ENCODE measurements around the gene FMNL1. TPM values are rescaled to one million over a fixed set of nuclear protein-coding genes. Genes with fewer than 3 reads are reported as not detected.

The FMNL1 gene
- total and polyA plus RNA-seq, 4 donors: 1.5 to 7.4 (median 4.8) TPM

- TF ChIP-seq MAX (IDR thresholded peaks at IDR 0.05) (no peak), FOXA1 (IDR thresholded peaks at IDR 0.05) (no peak), HNF4G (IDR thresholded peaks at IDR 0.05) (no peak)
- WGBS: 80% methylated on average over 18 of the region's 18 CpGs
- Histone ChIP-seq H3K9ac (ENCODE audit: low read depth in 1 of 2, low read length in 2 of 2) (no peak overlapping the region), H3K9me3 (ENCODE audit: control insufficient read depth in 4 of 4, low read length in 3 of 4) (no peaks in the 10 kb centered on the region), H3K27ac (ENCODE audit: low read depth in 1 of 2, low read length in 2 of 2) (no peak overlapping the region), H3K27me3 (ENCODE audit: control insufficient read depth in 4 of 4, insufficient read depth in 4 of 4, low read length in 3 of 4) (peaks cover 0 to 3% (median 0%) of the 10 kb centered on the region in 4 donors), H3K4me3 (ENCODE audit: low read depth in 1 of 3, low read length in 3 of 3) (no peak overlapping the region), H3K4me1 (ENCODE audit: control insufficient read depth in 4 of 4, insufficient read depth in 4 of 4, low read length in 3 of 4) (peaks cover 5 to 14% (median 13%) of the 10 kb centered on the region in 4 donors), H3K36me3 (ENCODE audit: control insufficient read depth in 4 of 4, insufficient read depth in 3 of 4, low read depth in 1 of 4, low read length in 3 of 4) (no peaks in the 10 kb centered on the region)
- DNase-seq (ENCODE audit: low spot score): no peak
Observed at GRCh38 chr17:45243750-45244149, 22.1 kb downstream of the FMNL1 start.

GRCh38 chr17:45244725-45245656 is 23.3 kb downstream of the FMNL1 start:
- H3K27ac ChIP-seq (ENCODE audit: low read depth in 1 of 2, low read length in 2 of 2): no peak overlapping the region
- no peak for DNase-seq (ENCODE audit: low spot score)
- H3K9ac ChIP-seq (ENCODE audit: low read depth in 1 of 2, low read length in 2 of 2): no peak overlapping the region
- no peak overlapping the region for H3K4me3 ChIP-seq (ENCODE audit: low read depth in 1 of 3, low read length in 3 of 3)
- H3K4me1 ChIP-seq (ENCODE audit: control insufficient read depth in 4 of 4, insufficient read depth in 4 of 4, low read length in 3 of 4): peaks cover 5 to 14% (median 13%) of the 10 kb centered on the region in 4 donors
- no peaks in the 10 kb centered on the region for H3K36me3 ChIP-seq (ENCODE audit: control insufficient read depth in 4 of 4, insufficient read depth in 3 of 4, low read depth in 1 of 4, low read length in 3 of 4)
- TF ChIP-seq SP1 (IDR thresholded peaks at IDR 0.05) (no peak), EGR1 (IDR thresholded peaks at IDR 0.05; ENCODE audit: low read depth in 2 of 2) (no peak), HNF4A (conservative IDR thresholded peaks at IDR 0.05) (no peak), JUND (IDR thresholded peaks at IDR 0.05) (no peak), MAX (IDR thresholded peaks at IDR 0.05) (no peak), NR2F2 (IDR thresholded peaks at IDR 0.05) (no peak), FOXA2 (IDR thresholded peaks at IDR 0.05) (no peak), TAF1 (conservative IDR thresholded peaks at IDR 0.05) (no peak), GABPA (IDR thresholded peaks at IDR 0.05 in 1 of 2, conservative IDR thresholded peaks at IDR 0.05 in 1 of 2) (no peak), YY1 (IDR thresholded peaks at IDR 0.05) (no peak), REST (IDR thresholded peaks at IDR 0.05) (no peak), FOXA1 (IDR thresholded peaks at IDR 0.05) (no peak)
- H3K27me3 ChIP-seq (ENCODE audit: control insufficient read depth in 4 of 4, insufficient read depth in 4 of 4, low read length in 3 of 4): peaks cover 0 to 3% (median 0%) of the 10 kb centered on the region in 4 donors
- WGBS: 94% methylated on average over 21 of the region's 21 CpGs
- H3K9me3 ChIP-seq (ENCODE audit: control insufficient read depth in 4 of 4, low read length in 3 of 4): no peaks in the 10 kb centered on the region

- Histone ChIP-seq H3K27ac (ENCODE audit: low read depth in 1 of 2, low read length in 2 of 2) (no peak overlapping the region), H3K4me3 (ENCODE audit: low read depth in 1 of 3, low read length in 3 of 3) (no peak overlapping the region), H3K9ac (ENCODE audit: low read depth in 1 of 2, low read length in 2 of 2) (no peak overlapping the region), H3K36me3 (ENCODE audit: control insufficient read depth in 4 of 4, insufficient read depth in 3 of 4, low read depth in 1 of 4, low read length in 3 of 4) (no peaks in the 10 kb centered on the region), H3K4me1 (ENCODE audit: control insufficient read depth in 4 of 4, insufficient read depth in 4 of 4, low read length in 3 of 4) (peaks cover 5 to 14% (median 12%) of the 10 kb centered on the region in 4 donors), H3K27me3 (ENCODE audit: control insufficient read depth in 4 of 4, insufficient read depth in 4 of 4, low read length in 3 of 4) (no peaks in the 10 kb centered on the region), H3K9me3 (ENCODE audit: control insufficient read depth in 4 of 4, low read length in 3 of 4) (no peaks in the 10 kb centered on the region)
- 82% methylated on average over 8 of the region's 8 CpGs for WGBS
- DNase-seq (ENCODE audit: low spot score): no peak
- TF ChIP-seq EGR1 (IDR thresholded peaks at IDR 0.05; ENCODE audit: low read depth in 2 of 2): no peak
- no peak for TF ChIP-seq FOXA2 (IDR thresholded peaks at IDR 0.05)
- no peak for TF ChIP-seq SP1 (IDR thresholded peaks at IDR 0.05)
- TF ChIP-seq NR2F2 (IDR thresholded peaks at IDR 0.05): no peak
- no peak for TF ChIP-seq ZBTB33 (IDR thresholded peaks at IDR 0.05)
- no peak for TF ChIP-seq MAX (IDR thresholded peaks at IDR 0.05)
- no peak for TF ChIP-seq HNF4A (conservative IDR thresholded peaks at IDR 0.05)
- no peak for TF ChIP-seq REST (IDR thresholded peaks at IDR 0.05)
Observed at GRCh38 chr17:45246338-45246737, 24.7 kb downstream of the FMNL1 start.

All from liver (tissue), 9 donors.